HG02973 (cell line): ENCODE results near the gene FRMD4A.

ENCODE experiments used
- ATAC-seq: cut with Tn5 transposase; IDR thresholded peaks from one replicate; pipeline ENCODE4 v1.9.1; 2021; ENCODE audit warnings: moderate library complexity; ENCODE audit not compliant: unreplicated experiment

FRMD4A gene

GRCh38 chr10:13637303-13637856 is 693.3 kb downstream of the FRMD4A start:
- no peak for ATAC-seq

GRCh38 chr10:13636776-13637175 is 693.9 kb downstream of the FRMD4A start:
- ATAC-seq, result no peak

- no peak for ATAC-seq
These were observed 696.5 kb downstream of the FRMD4A start for GRCh38 chr10:13634207-13634606.

DNA sequence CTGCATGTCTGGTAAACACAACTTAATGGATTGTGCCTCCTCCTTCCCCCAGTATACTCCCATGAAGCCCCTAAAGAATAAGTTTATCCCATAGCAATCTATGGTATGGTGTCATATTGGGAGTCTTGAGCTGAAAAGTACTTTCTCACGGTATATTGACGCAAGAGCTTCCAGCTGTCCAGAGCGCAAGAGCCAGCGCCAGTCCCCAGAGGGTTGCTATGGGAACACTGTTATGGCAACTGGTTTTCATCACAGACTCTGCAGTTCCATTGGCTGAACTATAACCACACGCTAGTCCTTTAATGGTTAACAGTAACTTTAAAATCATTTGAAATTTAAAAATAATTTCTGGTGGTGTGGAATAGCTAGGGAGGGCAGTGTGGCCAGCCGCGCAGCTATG is 697.0 kb downstream of the FRMD4A start:
- no peak for ATAC-seq

- ATAC-seq, result no peak
These were observed 697.8 kb downstream of the FRMD4A start for GRCh38 chr10:13632884-13633440.

DNA sequence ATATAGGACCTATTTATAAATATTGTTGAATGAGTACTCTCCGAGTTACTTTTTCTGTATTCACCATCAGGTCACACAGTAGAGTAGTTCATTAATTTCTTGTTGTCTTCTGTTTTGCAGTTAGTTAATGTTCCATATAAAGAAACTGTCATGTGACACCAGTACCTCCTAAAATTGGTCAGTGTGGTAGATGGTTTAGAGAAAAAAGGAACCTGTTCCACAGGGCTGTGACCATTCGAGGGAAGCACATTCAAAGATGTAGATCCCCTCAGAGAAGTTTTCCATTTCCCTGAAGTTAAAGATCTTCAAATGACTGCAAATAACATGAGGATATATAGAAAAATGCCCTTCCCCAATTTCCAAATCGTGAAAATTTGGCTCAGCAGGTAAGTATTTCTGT is 698.3 kb downstream of the FRMD4A start:
- ATAC-seq, result no peak

DNA sequence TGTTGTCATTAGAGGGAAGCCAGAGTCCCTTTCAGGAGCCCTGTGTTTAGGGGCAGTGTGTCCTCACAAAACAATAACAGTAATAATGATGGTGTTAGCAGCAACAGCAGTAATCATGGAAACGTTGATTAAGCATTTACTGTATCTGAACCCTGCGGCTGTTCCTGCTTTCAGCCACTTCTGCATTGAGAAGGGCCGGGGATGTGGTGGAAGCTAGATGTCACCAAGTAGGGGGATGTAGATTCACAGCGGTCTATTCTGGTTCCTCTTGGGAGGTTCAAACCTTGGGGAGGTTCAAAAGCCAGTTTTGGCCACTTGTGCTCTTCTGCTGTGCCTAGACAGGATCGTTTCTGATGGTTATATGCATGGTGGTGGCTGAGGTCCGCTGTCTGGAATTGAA is 699.1 kb downstream of the FRMD4A start:
- ATAC-seq, result no peak

DNA sequence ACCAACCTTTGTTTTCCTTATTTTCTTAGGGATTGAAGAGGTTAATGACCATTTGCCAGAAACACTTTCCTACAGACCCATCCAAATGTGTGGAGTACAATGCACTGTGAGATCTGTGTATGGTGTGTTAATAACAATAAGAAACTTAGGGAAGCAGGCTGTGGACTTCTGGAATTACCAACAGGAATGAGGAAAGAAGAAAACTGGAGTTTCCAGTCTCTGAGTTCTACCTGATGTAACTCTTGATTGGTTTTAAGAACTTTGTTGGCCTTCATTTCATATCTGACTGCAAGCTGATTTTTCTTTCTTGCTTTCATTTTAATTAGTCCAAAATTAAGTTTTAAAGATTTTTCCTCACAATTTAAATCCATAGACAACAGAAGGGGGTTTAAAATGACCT is 700.5 kb downstream of the FRMD4A start:
- no peak for ATAC-seq

DNA sequence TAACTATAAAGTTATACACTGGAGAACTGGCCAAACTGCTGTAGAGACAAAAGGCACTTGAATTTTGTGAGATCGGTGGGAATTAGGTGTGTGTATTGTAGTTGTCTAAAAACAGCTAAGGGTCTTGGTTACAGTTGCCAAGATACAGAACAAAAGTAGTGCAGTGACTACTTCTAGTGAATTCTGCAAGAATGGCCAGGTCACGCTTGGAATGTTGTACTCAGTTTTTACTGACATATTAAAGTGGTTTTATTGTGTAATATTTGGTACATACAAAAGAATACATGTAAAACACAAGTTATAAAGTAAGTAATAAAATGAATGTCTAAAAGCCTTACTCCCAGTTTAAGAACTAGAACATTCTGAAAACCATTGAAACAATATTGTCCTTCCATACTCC is 701.6 kb downstream of the FRMD4A start:
- ATAC-seq, result no peak

DNA sequence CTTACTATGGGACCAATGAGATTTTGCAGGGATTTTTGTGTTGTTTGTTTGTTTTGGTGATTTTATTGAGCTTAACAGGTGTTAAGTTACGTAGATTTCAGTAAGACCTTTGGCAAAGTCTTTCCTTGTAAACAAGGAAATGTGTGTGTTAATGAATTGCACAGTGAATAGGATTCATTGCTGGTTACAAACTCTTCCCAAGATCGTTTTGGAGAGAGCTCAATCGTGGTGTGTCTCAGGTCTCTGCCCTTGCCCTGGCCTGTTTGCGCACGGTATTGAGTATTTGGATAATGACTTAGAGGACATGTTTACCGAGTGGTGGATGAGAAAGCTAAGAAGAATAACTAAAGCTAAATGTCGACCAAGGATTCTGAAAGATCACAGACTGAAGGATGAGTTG is 702.1 kb downstream of the FRMD4A start:
- ATAC-seq, result no peak

DNA sequence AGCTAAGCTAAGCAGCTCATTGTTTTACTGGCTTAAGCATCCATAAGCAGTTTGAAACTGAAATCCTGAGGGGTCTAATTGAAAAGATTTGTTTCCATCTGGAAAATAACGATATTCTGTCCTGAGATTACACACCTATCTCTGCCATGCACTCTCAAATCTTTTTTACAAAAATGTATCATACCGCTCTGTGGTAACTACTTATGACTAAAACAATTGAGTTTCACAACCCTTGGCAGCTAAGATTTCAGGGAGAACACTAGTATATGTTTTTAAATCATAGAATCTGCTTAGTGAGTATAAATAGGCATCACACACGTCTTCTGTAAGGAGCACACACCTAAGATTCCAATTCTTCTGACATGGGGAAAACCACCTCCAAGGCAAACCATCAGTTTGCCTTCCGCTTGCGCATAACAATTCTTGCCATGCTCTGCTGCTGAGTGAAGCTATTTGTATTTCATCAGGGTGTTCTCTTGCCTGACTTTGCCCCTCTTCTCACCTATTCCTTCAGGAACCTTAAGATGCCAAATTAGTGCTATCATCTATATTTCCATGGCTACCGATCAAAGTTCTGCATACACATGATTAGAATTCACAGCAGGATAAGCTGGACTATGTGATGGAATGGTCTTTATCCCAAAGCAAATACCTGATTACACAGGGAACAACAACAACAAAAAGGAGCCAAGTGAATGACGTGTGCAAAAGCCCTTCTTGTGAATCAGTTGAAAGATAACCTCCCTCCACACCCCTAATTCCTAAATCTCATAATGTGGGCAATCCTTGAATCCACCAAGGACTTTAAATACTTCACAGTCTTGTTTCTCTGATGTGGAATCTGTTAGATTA is 703.0 kb downstream of the FRMD4A start:
- ATAC-seq, result no peak

- ATAC-seq, result no peak
These were observed 706.1 kb downstream of the FRMD4A start for GRCh38 chr10:13624630-13625029.

DNA sequence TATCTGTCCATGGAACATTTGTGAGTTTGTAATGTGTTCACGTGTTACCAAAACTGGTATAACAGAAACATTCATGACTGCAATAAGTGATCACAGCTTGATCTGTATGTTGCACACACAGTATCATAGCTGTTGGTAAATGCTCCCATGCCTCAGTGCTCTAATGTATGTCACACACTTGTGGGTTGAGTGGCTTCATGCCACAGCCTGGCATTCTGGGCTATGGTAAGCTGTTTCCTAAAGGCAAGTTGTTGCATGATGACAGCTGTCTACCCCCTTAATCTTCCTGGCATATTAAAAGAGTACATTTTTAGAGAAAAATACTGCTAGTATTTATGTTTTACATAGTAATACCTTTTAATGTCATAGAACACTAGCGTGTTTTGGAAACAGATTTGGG is 708.8 kb downstream of the FRMD4A start:
- no peak for ATAC-seq

DNA sequence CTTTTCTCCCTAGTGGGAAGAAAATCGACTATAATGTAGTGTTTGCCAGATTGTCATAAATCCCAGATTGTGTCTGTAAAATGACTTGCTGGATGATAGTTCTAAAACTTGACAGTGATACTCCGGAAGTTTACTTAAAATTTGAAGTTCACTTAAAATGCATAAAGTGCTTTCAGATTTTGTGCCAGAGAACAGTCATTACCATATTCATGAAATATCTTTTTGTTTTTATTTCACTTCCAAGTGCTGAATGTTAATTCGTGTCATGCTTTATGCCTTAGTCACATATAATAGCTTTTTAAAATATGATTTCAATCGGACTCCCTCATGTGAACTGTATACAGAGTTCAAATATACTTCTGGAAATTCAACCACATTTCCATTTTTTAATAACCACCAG is 713.6 kb downstream of the FRMD4A start:
- no peak for ATAC-seq

DNA sequence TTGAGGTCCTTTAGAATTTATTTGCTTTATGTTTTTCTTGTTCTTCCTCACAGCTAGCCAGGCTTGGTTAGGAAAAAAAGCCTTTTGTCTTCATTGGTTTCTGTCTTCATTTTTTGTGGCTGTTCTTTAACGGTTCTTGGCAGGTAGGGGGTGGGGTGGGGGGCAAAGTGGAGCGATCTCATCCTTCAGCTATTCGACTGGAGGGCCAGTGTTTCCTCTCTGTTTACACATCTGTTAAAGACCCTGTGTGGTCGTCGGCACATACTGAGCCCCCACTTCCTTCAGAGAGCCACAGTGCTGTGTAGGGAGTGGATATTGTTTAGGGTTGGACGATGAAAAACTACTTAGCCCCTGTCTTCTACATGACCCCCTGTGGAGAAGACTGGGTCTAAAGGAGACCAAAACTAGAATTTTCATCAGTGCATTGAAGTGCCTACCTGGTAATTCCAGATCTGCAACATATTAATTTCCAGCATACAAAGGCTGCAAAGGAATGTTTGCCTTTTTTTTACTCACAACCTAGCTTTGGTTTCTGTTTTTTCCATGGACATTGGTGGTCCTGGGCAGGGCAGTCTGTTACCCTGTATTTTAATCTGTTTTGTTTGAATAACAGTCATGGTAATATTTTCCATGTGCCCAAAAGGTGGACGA is 714.9 kb downstream of the FRMD4A start:
- no peak for ATAC-seq

- ATAC-seq, result no peak
These were observed 716.0 kb downstream of the FRMD4A start for GRCh38 chr10:13614530-13615332.

DNA sequence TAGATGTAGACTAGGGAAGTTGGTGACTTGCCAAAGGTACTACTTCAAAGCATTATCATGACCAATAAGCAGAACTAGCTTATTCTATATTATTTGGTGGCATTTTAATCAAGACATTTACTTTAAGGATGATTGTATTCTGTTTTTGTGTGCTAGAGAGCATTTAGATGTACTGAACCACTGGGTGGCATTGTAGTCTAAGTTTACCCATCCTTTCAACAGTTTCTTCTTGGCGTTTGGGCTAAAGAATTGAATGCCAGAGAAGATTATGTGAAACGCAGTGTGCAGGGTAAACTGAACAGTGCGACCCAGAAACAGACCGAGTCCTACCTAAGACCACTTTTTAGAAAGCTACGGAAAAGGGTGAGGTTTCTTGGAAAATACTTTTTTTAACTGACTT is 717.2 kb downstream of the FRMD4A start:
- no peak for ATAC-seq

DNA sequence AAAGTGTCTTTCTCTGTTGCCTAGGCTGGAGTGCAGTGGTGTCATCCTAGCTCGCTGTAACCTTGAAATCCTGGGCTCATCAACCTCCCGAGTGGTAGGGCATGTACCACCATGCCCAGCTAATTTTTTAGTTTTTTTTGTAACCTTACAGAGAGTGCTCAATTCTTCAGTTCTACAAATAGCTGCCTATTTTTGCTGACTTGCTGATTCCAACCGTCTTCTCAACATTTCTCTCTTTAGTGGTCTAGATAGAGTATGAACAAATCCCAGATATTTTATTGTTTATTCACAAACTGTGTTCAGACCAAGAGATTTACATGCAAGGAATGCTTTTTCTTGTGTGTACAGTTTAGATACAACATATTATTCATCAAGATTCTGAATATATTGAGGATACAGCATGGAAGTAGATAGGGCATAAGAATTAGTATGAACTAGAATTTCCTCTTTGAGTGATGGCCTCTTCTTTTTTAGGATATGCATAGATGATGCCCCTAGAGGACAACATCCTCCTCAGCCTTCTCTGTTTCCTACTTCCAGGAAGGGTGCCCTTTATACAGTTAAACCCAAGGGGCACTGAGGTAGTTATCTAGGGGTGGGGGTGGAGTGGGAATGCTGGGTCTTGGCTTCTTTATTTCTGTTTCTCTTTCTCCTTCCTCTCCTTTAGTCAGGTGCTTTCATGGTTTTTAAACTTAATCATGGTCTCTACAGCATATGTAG is 717.9 kb downstream of the FRMD4A start:
- no peak for ATAC-seq

GRCh38 chr10:13608246-13608853 is 722.4 kb downstream of the FRMD4A start:
- no peak for ATAC-seq
